HG03558 (cell line): ENCODE data around the gene AKR1B15.

Experiments
- ATAC-seq: cut with Tn5 transposase; IDR thresholded peaks from one replicate; pipeline ENCODE4 v1.9.1; 2021; ENCODE audit warnings: moderate number of reproducible peaks; ENCODE audit not compliant: unreplicated experiment; ENCODE audit errors: extremely low read depth

AKR1B15 gene

DNA sequence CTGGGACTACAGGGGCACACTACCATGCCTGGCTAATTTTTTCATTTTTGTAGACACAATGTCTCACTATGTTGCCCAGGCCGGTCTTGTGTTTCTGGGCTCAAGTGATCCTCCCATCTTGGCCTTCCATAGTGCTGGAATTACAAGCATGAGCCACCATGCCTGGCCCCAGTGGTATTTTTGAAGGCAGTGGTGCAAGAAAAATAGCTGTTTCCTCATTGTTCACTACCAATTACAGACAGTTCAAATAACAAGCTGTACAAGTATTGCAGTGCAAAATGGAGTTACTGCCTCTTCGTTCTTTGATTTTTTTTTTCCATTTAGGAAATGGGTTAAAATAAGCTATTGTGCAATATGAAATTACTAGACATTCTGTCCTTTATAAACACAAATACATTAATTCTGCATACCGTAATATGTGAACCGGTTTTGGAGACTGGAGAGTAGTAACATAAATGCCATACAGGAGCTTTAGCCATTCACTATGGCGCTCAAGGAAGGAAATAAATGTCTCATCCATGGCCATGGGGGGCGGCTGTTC, 62.8 kb downstream of the AKR1B15 start:
- no peak for ATAC-seq

DNA sequence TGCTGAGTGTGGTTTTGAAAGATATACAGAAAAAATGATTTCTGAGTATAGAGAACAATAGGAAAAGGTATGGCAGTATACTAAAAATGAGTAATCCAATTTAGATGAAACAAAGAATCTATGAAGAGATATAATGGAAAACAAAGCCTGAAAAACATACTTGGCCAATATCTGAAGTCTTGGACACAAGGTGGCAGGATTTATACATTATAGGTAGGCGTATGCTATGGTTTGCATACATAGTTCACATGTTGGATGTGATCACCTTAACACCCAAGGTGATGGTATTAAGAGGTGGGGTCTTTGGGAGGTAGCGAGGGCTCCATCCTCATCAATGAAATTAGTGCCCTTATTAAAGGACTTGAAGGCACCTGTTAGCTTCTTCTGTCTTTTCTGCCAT, 63.3 kb downstream of the AKR1B15 start:
- no peak for ATAC-seq

DNA sequence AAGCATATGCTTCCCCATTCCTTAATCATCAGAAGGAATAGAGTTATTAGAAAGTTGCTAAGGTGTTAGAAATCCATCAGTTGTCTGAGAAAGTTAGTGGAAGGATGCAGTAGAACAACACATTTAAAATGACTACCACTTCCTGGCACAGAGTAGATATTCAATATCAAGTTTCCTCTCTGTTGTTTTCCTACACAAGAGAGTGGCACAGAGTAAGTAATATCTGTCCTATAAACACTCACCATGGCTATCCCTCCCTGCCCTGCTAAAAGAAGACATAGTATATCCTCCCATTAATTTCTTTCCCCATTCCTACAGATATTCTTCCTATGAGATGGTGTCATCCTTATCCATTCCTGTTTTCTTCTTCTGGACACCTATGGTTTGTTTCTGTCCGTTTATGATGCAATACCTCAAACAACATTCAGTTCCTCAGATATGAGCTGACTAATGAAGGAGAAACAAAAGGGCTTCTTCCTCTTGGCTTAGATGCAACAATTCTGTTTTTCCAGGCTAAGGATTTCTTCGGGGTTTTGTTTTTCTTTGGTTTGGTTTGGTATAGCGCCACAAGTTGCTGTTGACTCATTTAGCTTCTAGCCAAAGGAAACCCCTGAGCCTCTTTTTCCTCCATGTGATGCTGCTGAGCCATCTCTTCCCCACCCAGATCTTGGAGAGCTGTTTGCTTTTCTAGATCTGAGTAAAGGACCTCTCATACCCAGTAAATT, 64.9 kb downstream of the AKR1B15 start:
- ATAC-seq = no peak

DNA sequence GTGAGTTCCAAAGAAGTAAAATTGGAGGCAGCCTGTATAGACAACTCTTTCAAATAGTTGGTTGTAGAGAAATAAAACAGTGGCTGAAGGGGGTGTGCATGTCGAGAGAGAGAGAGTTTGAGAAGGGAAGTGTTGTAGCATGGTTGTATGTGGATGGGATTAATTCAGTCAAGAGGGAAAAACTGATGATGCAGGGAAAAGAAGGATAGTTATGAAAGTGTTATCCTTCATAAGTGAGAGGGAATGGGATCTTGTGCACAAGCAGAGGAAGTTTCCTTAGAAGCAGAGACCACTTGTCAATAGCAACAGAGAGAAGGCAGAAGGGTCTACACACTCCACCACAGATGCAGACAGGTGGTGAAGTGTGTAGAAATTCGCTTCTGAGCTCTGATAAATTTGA, 67.7 kb downstream of the AKR1B15 start:
- ATAC-seq = no peak

DNA sequence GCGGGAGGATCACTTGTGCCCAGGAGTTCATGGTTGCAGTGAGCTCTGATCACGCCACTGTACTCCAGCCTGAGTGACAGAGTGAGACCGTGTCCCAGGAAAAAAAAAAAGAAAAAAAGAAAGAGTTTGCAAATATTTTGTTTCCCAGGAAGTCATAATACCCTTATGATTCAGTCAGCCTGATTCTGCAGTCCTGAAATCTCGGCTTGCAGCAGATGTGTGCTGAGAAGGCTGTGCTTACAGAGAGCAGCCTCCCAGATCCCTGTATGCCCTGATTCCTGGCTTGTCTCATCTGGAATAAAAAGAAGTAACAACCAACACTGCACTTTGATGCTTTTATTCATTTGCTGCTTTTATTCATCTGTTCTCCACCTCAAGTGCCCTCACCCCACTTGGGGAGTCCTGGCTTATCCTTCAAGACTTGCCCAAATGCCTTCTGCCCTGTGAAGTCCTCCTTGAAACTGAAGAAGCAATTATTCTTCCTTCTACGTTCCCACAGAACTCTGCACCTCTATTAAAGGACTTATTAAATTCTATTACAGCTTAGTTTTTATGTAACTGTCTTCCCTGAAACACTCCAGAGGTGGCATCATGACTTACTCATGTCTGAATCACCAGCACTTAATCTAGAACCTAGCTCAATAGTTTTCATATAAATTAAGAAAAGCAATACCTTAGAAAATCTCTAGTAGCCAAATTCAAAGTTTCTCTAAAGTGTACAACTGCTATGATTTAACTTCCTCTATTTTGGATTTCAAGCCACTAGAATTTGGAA, 70.0 kb downstream of the AKR1B15 start:
- ATAC-seq = no peak

DNA sequence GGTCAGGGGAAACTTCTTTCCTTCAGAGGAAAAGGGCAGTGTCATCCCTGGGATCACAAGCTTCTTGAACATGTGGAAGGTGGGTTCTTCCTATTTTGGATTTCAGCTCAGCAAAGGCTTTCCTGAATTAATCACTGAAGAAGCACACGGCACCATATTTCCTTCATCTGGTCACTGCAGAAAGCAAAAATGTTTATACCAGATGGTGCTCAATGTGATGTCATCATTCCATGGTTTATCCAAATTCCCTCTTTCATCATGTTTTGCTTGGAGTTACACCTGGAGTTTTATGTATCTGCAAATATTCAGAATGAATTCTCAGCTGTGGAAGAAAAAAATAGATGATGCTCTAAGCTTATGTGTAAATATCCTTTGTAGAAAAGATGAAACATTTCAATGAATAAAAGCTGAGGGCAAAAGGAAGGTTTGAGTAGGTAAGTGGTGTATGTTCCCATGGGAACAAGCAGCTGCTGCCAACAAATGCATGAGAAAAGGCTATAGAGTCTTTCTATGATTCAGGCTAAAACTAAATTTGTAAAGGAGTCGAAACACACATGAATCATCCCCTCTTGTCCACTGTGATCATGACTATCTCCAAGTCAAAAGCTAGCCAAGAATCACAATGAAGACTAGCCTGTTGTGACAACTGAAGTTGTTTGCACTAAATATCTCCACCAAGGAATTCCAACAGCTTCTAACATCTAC, 70.9 kb downstream of the AKR1B15 start:
- ATAC-seq = no peak

DNA sequence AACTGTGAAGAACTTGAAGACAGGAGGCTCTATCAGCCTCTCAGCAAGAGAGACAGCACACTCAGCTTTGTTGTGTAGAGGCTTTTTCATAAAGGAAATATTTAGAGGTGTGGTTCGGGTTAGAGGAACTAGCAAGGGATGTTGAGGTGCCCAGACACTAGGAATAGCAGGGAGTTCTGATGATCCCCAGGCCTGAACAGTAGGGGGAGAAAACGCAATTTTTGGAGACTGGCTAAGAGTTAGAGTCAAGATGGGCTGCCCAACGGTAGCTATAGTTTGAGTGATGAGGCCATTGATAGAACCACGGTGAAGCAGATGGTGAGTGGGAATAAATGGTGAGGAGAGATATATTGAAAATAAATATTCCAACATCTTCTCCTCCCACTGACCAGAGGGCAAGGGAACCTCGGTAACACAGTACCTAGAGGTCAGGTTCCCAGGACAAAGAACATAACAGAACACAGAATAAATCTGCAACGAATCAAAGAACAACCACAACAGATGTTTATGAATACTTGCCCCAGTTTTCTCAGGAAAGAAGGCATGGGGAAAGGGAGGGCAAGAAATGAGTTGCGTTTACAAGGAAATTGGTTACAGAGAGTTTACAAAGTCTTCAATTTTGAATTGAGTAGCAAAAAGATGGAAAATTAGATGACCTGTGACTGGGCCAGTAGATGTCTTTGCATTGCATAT, 73.5 kb downstream of the AKR1B15 start:
- no peak for ATAC-seq

DNA sequence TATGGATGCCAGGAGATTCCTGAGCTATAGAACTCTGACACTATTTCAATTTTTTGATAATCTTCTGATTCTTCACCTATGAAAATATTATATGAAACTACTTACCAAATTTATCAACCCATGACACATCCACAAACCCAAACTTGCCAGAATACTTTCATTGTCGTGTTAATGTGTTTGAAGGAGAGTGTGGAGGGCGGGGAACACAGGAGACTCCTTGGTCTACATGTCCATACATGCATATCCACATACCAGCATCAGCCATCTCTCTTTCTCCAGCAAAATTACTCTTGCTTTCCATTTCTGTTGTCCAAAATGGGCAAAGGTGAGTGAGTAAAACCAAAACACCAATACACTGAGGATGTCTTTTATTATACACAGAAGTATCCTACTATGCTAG, 74.3 kb downstream of the AKR1B15 start:
- ATAC-seq = no peak

DNA sequence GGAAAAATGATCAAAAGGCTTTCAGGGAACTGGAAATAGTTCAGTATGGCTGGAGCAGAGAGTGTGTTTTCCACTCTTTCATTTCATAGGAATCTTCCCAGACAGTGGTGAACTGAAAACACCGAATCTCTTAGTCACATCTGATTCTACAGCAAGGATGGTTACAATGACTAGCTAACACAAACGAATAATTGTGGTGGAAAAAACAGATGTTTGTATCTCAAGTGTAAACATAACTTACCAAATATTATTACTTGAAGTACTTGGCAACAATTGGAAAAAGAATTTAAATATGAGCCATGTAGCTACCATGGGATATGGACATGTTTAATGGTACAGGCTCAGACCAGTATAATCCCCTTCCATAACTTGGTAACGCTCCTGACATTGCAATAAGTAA, 76.6 kb downstream of the AKR1B15 start:
- ATAC-seq = no peak

DNA sequence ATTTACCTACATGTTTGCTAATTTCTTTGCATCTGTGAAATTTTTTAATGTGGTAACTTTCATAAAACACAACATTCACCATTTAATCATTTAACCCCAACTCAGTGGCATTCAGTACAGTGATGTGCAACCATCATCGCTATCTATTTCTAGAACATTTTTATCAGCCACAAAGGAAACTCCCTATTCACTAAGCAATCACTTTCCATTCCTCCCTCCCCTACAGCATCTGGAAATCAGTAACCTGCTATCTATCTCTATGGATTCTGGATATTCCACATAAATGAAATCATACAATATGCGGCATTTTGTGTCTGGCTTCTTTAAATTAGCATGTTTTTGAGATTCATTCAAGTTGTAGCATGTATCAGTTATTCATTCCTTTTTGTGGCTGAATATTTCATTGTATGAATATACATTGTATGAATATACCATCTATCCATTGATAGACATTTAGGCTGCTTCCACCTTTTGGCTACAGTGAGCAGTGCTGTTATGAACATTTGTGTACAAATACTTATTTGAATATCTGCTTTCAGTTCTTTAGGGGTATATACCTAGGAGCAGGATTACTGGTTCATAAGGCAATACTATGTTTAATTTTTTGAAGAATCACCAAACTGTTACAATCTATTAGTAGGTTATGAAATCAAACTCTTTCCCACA, 78.3 kb downstream of the AKR1B15 start:
- ATAC-seq = no peak

DNA sequence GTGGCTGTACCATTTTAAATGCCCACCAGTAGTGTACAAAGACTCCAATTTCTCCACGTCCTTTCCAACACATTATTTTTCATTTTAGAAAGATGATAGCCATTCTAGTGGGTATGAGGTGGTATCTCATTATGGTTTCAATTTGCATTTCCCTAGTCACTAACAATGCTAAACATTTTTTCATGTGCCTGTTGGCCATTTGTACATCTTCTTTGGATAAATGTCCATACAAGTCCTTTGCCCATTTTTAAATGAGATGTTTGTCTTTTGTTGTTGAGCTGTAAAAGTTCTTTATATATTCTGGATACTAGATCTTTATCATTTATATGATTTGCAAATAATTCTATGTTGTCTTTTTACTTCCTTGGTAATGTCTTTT, 78.9 kb downstream of the AKR1B15 start:
- no peak for ATAC-seq

DNA sequence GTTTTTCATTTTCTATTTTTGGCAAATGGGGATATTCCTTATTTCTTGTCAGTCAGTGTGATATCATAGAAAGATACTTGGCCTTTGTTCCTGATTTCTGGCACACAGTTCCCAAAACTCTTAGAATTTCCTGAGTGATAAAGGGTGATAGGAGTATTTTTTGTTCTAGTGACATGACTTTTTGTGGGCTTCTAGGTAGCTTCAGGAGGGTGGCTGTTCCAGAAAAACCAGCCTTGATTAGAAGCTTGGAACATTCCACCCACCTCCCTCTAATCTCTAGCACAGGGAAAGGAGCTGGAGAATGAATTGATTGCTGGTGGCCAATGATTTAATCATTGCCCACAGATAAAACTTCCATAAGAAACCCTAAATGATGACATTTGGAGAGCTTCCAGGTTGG, 80.5 kb downstream of the AKR1B15 start:
- ATAC-seq = no peak
